ENCODE measurements around the gene KDM2A.

Gene KDM2A

DNA sequence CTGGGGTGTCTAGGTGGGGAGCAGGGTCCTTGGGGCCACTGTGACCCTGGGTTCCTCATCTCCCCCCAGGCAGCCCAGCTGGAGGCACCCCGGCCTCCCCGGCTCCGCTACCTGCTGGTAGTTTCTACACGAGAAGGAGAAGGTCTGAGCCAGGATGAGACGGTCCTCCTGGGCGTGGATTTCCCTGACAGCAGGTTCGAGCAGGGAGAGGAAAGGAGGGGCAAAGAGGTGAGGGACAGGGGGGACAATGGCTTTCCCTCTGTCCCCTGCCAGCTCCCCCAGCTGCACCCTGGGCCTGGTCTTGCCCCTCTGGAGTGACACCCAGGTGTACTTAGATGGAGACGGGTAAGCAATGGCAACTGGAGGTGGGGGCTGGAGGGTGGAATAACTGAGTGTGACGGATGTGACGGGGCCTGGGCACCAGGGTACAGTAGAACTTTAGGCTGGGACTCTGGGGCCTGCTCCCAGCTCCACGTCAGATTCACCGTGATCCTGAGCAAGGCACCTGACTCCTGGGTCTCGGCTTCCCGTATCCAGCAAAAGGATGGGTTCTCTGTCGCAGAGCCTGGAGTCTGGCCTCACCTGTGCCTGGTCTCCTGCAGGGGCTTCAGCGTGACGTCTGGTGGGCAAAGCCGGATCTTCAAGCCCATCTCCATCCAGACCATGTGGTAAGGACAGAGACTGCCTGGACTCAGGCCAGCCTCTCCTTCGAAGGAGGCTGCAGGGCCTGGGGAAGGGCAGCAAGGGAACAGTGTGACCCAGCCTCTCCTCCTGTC, 187.9 kb downstream of the KDM2A start:
- TF ChIP-seq, protein P1, sequence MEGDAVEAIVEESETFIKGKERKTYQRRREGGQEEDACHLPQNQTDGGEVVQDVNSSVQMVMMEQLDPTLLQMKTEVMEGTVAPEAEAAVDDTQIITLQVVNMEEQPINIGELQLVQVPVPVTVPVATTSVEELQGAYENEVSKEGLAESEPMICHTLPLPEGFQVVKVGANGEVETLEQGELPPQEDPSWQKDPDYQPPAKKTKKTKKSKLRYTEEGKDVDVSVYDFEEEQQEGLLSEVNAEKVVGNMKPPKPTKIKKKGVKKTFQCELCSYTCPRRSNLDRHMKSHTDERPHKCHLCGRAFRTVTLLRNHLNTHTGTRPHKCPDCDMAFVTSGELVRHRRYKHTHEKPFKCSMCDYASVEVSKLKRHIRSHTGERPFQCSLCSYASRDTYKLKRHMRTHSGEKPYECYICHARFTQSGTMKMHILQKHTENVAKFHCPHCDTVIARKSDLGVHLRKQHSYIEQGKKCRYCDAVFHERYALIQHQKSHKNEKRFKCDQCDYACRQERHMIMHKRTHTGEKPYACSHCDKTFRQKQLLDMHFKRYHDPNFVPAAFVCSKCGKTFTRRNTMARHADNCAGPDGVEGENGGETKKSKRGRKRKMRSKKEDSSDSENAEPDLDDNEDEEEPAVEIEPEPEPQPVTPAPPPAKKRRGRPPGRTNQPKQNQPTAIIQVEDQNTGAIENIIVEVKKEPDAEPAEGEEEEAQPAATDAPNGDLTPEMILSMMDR (conservative IDR thresholded peaks at IDR 0.05; ENCODE audit: low read depth, low read length): no peak

DNA sequence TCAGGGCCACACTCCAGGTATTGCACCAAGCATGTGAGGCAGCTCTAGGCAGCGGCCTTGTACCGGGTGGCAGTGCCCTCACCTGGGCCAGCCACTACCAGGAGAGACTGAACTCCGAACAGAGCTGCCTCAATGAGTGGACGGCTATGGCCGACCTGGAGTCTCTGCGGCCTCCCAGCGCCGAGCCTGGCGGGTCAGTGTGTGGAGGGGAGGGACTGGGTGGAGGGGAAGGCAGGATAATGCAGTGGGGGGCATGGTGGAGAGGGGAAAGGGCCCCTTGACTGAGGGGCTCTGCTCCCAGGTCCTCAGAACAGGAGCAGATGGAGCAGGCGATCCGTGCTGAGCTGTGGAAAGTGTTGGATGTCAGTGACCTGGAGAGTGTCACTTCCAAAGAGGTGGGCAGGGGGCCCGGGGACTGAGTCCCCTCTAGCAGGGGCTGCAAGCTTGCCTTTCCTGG, 188.5 kb downstream of the KDM2A start:
- DNase-seq (ENCODE audit: low read depth): no peak
- no peak overlapping the region for H3K4me3 ChIP-seq (ENCODE audit: low read depth, low read length)
- TF ChIP-seq, protein P1 (conservative IDR thresholded peaks at IDR 0.05; ENCODE audit: low read depth, low read length): no peak

More for the DNA sequence above, 187.9 kb downstream of the KDM2A start:
- no peak for DNase-seq (ENCODE audit: low read depth)
- no peak overlapping the region for H3K4me3 ChIP-seq (ENCODE audit: low read depth, low read length)

All from choroid plexus epithelial cell (primary cell).